Keratinocyte (primary cell): ENCODE results near the gene XPNPEP2. TPM values are rescaled to one million over a fixed set of nuclear protein-coding genes. Genes with fewer than 3 reads are reported as not detected.

Experiments
- DNase-seq: peaks from one replicate; pipeline ENCODE4 v3.0.0-alpha.2; 2011; ENCODE audit warnings: low read depth, missing footprints, low spot score
- FAIRE-seq: peaks from 2 replicates; lab custom pipeline; 2011; peaks lifted over from hg19 to GRCh38; lab: Jason Lieb, UNC
- H2AFZ ChIP-seq: 2 replicates; pipeline ENCODE4 v1.6.0; 2012; ENCODE audit warnings: low read length, control low read depth, inconsistent platforms; ENCODE audit not compliant: control insufficient read depth
- H3K27ac ChIP-seq: 2 replicates; pipeline ENCODE4 v1.5.1; 2011; ENCODE audit warnings: low read length; ENCODE audit not compliant: control insufficient read depth, insufficient read depth
- H3K27me3 ChIP-seq: 3 replicates; pipeline ENCODE4 v1.6.0; 2011; ENCODE audit warnings: low read length; ENCODE audit not compliant: control insufficient read depth, insufficient read depth; ENCODE audit errors: extremely low read depth
- H3K36me3 ChIP-seq, 2 experiments: 2 replicates in 1 of 2; 3 replicates in 1 of 2; pipeline ENCODE4 v1.5.1; 2011; ENCODE audit warnings: low read length in 2 of 2, mild to moderate bottlenecking in 1 of 2; ENCODE audit not compliant: control insufficient read depth in 2 of 2, insufficient read depth in 2 of 2; ENCODE audit errors: extremely low read depth in 1 of 2
- H3K4me1 ChIP-seq: 3 replicates; pipeline ENCODE4 v1.5.1; 2011; ENCODE audit warnings: low read length; ENCODE audit not compliant: control insufficient read depth, insufficient read depth; ENCODE audit errors: extremely low read depth
- H3K4me2 ChIP-seq: 3 replicates; pipeline ENCODE4 v1.6.0; 2011; ENCODE audit warnings: low read depth, low read length; ENCODE audit not compliant: control insufficient read depth, insufficient read depth; ENCODE audit errors: extremely low read depth
- H3K4me3 ChIP-seq, 3 experiments: fragments of 200-600 bp in 1 of 3; sonication (generic) in 1 of 3; 2 replicates in 2 of 3; 3 replicates in 1 of 3; pipeline ENCODE4 v1.5.1; 2011 to 2016; ENCODE audit warnings: low read length in 3 of 3, mild to moderate bottlenecking in 3 of 3, control low read depth in 2 of 3, inconsistent platforms in 1 of 3, low read depth in 1 of 3, mixed read lengths in 1 of 3, mixed run types in 1 of 3, moderate library complexity in 1 of 3; ENCODE audit not compliant: control insufficient read depth in 2 of 3, insufficient read depth in 2 of 3; ENCODE audit errors: extremely low read depth in 1 of 3
- H3K79me2 ChIP-seq: 2 replicates; pipeline ENCODE4 v1.6.0; 2012; ENCODE audit warnings: low read length; ENCODE audit not compliant: control insufficient read depth, insufficient read depth
- H3K9ac ChIP-seq: 3 replicates; pipeline ENCODE4 v1.6.0; 2011; ENCODE audit warnings: low read length; ENCODE audit not compliant: control insufficient read depth, insufficient read depth; ENCODE audit errors: extremely low read depth
- H3K9me1 ChIP-seq: 3 replicates; pipeline ENCODE4 v1.6.0; 2011; ENCODE audit warnings: low read length; ENCODE audit not compliant: control insufficient read depth, insufficient read depth; ENCODE audit errors: extremely low read depth
- H3K9me3 ChIP-seq: 2 replicates; pipeline ENCODE4 v1.5.1; 2012; ENCODE audit warnings: low read depth, low read length; ENCODE audit not compliant: control insufficient read depth
- H4K20me1 ChIP-seq: 3 replicates; pipeline ENCODE4 v1.6.0; 2011; ENCODE audit warnings: low read length; ENCODE audit not compliant: control insufficient read depth, insufficient read depth; ENCODE audit errors: extremely low read depth
- EZH2 ChIP-seq: IDR thresholded peaks from one replicate; pipeline ENCODE4 v1.6.1; 2012; ENCODE audit warnings: inconsistent platforms, mild to moderate bottlenecking, low read length, moderate library complexity
- dilution Hi-C: fragments of 300-500 bp; cut with MboI; formaldehyde crosslinking; loops from one replicate; pipeline ENCODE4 v1.7.0; 2020; ENCODE audit warnings: low sequenced_read_pairs; ENCODE audit not compliant: extremely low pct_ligation_motif_present
- polyA minus RNA-seq, 3 experiments: library from RNA; depleted of rRNA, polyadenylated mRNA; stranded (reverse); fragments of >200 nt; gene quantifications; 1 replicate in 1 of 3; 2 replicates in 1 of 3; 3 replicates in 1 of 3; pipeline ENCODE4 v1.2.3, GENCODE V29; 2011
- polyA plus RNA-seq, 5 experiments: library from polyadenylated mRNA; depleted of rRNA in 3 of 5; stranded (reverse) in 3 of 5; stranded (forward) in 1 of 5; unstranded in 1 of 5; fragments of >200 nt; gene quantifications; 1 replicate in 1 of 5; 2 replicates in 3 of 5; 3 replicates in 1 of 5; pipeline versions ENCODE4 v1.2.1 to v1.2.3, GENCODE V29; 2011 to 2012; ENCODE audit warnings: missing spikeins in 2 of 5, low read depth in 1 of 5, low replicate concordance in 1 of 5
- TF ChIP-seq, protein P1 (sequence below), 3 experiments: IDR thresholded peaks in 1 of 3; conservative IDR thresholded peaks in 1 of 3; optimal IDR thresholded peaks in 1 of 3; 2 replicates in 2 of 3; 3 replicates in 1 of 3; pipeline versions ENCODE3 to v1.5.1; 2011; ENCODE audit warnings: low read length in 3 of 3, mild to moderate bottlenecking in 3 of 3, moderate library complexity in 2 of 3, control low read depth in 1 of 3, inconsistent platforms in 1 of 3; ENCODE audit not compliant: insufficient read depth in 2 of 3; ENCODE audit errors: extremely low read depth in 1 of 3

The XPNPEP2 gene
- polyA plus RNA-seq (not detected in 3 replicates), polyA minus RNA-seq (not detected in 3 replicates)
- polyA plus RNA-seq (2011; ENCODE audit: low read depth): not detected
- polyA plus RNA-seq (2011; cell fraction: cytosol; rRNA removed): not detected in 2 replicates
- polyA plus RNA-seq (2011; cell fraction: nucleus; rRNA removed): not detected in 2 replicates
- polyA plus RNA-seq (2012; ENCODE audit: low replicate concordance): not detected in 2 replicates
- polyA minus RNA-seq (2011; cell fraction: cytosol; rRNA and poly(A)+ RNA removed): not detected
- polyA minus RNA-seq (2011; cell fraction: nucleus; rRNA and poly(A)+ RNA removed): not detected in 2 replicates

DNA sequence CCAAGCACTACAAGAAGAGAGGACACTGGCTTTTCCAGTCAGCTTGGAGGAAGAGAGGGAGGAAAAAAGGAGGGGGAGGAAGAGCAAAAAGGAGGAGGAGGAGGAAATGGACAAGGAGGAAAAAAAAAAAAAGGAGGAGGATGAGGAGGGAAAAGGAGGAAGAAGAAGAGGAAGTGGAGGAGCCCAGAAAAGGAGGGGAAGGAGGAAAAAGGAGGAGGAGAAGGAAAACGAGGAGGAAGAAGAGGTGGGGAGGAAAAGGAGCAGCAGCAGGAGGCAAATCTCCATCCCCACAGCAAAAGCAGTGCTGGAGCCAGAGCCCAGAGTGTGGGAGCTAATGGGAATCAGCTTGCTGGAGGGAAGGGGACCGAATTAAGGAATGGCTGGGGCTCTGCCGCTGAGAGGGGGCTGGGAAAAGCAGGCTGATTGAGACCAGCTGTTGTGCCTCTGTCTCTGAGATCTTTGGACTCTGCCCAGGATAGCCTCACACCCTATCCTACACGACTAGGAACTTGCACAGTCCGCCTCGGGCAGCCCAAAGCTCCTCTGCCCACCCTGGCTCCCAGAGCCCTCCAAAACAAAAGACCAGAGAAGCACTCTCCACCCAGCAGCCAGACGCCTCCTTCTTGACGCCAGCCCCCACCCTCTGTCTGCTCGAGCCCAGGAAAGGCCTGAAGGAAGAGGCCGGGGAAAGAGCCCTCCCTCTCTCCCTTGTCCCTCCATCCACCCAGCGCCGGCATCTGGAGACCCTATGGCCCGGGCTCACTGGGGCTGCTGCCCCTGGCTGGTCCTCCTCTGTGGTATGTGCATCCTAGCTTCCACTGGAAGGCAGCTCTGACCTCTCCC lies at the start of gene XPNPEP2:
TSS of gene XPNPEP2 (plus strand) at position 514 of the 843 bp plus-strand sequence. CDS start at position 749, 235 bp downstream.
- H3K4me2 ChIP-seq: no peak within 1 kb of the TSS
- no peak within 1 kb of the TSS for H3K27ac ChIP-seq
- no peaks in the 10 kb centered on the region for H3K79me2 ChIP-seq
- H2AFZ ChIP-seq: no peak within 1 kb of the TSS
- H3K36me3 ChIP-seq: no peaks in the 10 kb centered on the region
- TF ChIP-seq, protein P1, sequence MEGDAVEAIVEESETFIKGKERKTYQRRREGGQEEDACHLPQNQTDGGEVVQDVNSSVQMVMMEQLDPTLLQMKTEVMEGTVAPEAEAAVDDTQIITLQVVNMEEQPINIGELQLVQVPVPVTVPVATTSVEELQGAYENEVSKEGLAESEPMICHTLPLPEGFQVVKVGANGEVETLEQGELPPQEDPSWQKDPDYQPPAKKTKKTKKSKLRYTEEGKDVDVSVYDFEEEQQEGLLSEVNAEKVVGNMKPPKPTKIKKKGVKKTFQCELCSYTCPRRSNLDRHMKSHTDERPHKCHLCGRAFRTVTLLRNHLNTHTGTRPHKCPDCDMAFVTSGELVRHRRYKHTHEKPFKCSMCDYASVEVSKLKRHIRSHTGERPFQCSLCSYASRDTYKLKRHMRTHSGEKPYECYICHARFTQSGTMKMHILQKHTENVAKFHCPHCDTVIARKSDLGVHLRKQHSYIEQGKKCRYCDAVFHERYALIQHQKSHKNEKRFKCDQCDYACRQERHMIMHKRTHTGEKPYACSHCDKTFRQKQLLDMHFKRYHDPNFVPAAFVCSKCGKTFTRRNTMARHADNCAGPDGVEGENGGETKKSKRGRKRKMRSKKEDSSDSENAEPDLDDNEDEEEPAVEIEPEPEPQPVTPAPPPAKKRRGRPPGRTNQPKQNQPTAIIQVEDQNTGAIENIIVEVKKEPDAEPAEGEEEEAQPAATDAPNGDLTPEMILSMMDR (optimal IDR thresholded peaks at IDR 0.05 in 1 of 3, IDR thresholded peaks at IDR 0.05 in 1 of 3, conservative IDR thresholded peaks at IDR 0.05 in 1 of 3; ENCODE audit: extremely low read depth in 1 of 3, insufficient read depth in 2 of 3, low read length in 3 of 3): no peak
- TF ChIP-seq EZH2: no peak
- H3K4me1 ChIP-seq: peaks cover 4% of the 10 kb centered on the region
- no peak within 1 kb of the TSS for H3K9ac ChIP-seq
- H3K4me3 ChIP-seq: no peak within 1 kb of the TSS
- FAIRE-seq (no peak), DNase-seq (no peak)
- H3K9me1 ChIP-seq: no peaks in the 10 kb centered on the region
- dilution Hi-C loops: no loop called here
- H3K27me3 ChIP-seq: no peaks in the 10 kb centered on the region
- H4K20me1 ChIP-seq: no peaks in the 10 kb centered on the region
- H3K9me3 ChIP-seq: no peaks in the 10 kb centered on the region

GRCh38 chrX:129689796-129690195 lies 49.0 kb upstream of the XPNPEP2 start:
- no peak for FAIRE-seq
- no peak overlapping the region for H3K4me3 ChIP-seq
- no peak for DNase-seq
- H3K9me1 ChIP-seq: no peaks in the 10 kb centered on the region
- dilution Hi-C loops: no loop called here
- H3K27me3 ChIP-seq: no peaks in the 10 kb centered on the region
- no peak overlapping the region for H3K27ac ChIP-seq
- no peak overlapping the region for H2AFZ ChIP-seq
- TF ChIP-seq, protein P1 (optimal IDR thresholded peaks at IDR 0.05 in 1 of 3, IDR thresholded peaks at IDR 0.05 in 1 of 3, conservative IDR thresholded peaks at IDR 0.05 in 1 of 3; ENCODE audit: extremely low read depth in 1 of 3, insufficient read depth in 2 of 3, low read length in 3 of 3): no peak
- no peak for TF ChIP-seq EZH2
- no peaks in the 10 kb centered on the region for H3K9me3 ChIP-seq
- H3K9ac ChIP-seq: no peak overlapping the region
- no peaks in the 10 kb centered on the region for H3K36me3 ChIP-seq
- H4K20me1 ChIP-seq: no peaks in the 10 kb centered on the region
- H3K4me1 ChIP-seq: no peaks in the 10 kb centered on the region
- H3K79me2 ChIP-seq: no peaks in the 10 kb centered on the region
- no peak overlapping the region for H3K4me2 ChIP-seq
